KMS-11 (cell line): Measurements from ENCODE around the gene PPP2R3B.

Experiments
- H2AFZ ChIP-seq: fragments of 200-600 bp; sonication (generic); 2 replicates; pipeline ENCODE4 v1.6.1; 2016; ENCODE audit warnings: antibody characterized with exemption, mixed run types, low read depth
- H3K27ac ChIP-seq: fragments of 200-600 bp; sonication (generic); 2 replicates; pipeline ENCODE4 v1.6.1; 2016; ENCODE audit warnings: mild to moderate bottlenecking, mixed run types
- H3K27me3 ChIP-seq: fragments of 200-600 bp; sonication (generic); 2 replicates; pipeline ENCODE4 v1.6.1; 2017; ENCODE audit warnings: mild to moderate bottlenecking, low read depth, mixed run types, moderate library complexity; ENCODE audit not compliant: insufficient read depth
- H3K36me3 ChIP-seq: fragments of 200-600 bp; sonication (generic); 2 replicates; pipeline ENCODE4 v1.6.1; 2017; ENCODE audit warnings: mild to moderate bottlenecking, mixed run types; ENCODE audit not compliant: insufficient read depth
- H3K4me1 ChIP-seq: fragments of 200-600 bp; sonication (generic); 2 replicates; pipeline ENCODE4 v1.6.1; 2016; ENCODE audit warnings: mild to moderate bottlenecking, low read depth, mixed run types; ENCODE audit not compliant: poor library complexity, severe bottlenecking
- H3K4me2 ChIP-seq: fragments of 200-600 bp; sonication (generic); 2 replicates; pipeline ENCODE4 v1.7.0; 2016; ENCODE audit warnings: mild to moderate bottlenecking, mixed run types
- H3K4me3 ChIP-seq: fragments of 200-600 bp; sonication (generic); IDR thresholded peaks from 2 replicates; pipeline ENCODE4 v1.6.1; 2017; ENCODE audit warnings: low read depth, low read length, mixed read lengths; ENCODE audit not compliant: insufficient read depth
- H3K79me2 ChIP-seq: fragments of 200-600 bp; sonication (generic); 2 replicates; pipeline ENCODE4 v1.6.1; 2016; ENCODE audit warnings: low read depth, mixed run types; ENCODE audit not compliant: insufficient read depth
- H3K9ac ChIP-seq: fragments of 200-600 bp; sonication (generic); 2 replicates; pipeline ENCODE4 v1.6.1; 2016; ENCODE audit warnings: mild to moderate bottlenecking, mixed run types
- H4K20me1 ChIP-seq: fragments of 200-600 bp; sonication (generic); 2 replicates; pipeline ENCODE4 v1.6.1; 2016; ENCODE audit warnings: mild to moderate bottlenecking, mixed run types; ENCODE audit not compliant: insufficient read depth
- TF ChIP-seq, protein P1 (sequence below): fragments of 200-600 bp; sonication (generic); conservative IDR thresholded peaks from 2 replicates; pipeline ENCODE4 v1.6.1; 2017; ENCODE audit warnings: low read depth, mild to moderate bottlenecking, antibody characterized with exemption, low read length, moderate library complexity, mixed read lengths

PPP2R3B gene

DNA sequence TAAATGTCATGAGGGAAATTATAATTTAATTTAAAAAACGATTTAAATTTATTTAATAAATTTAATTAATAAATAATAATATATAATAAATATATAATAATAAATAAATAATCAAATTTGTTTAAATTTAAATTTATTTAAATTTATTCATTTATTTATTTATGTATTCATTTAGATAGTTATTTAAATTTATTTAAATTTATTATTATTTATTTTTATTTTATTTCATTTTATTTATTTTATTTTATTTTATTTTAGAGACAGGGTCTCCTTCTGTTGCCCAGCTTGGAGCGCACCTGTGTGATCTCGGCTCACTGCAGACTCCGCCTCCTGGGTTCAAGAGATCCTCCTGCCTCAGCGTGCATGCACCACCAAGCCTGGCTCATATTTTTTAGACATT is 18.4 kb upstream of the PPP2R3B start:
- no peaks in the 10 kb centered on the region for H3K4me1 ChIP-seq
- no peaks in the 10 kb centered on the region for H4K20me1 ChIP-seq
- no peak overlapping the region for H2AFZ ChIP-seq

DNA sequence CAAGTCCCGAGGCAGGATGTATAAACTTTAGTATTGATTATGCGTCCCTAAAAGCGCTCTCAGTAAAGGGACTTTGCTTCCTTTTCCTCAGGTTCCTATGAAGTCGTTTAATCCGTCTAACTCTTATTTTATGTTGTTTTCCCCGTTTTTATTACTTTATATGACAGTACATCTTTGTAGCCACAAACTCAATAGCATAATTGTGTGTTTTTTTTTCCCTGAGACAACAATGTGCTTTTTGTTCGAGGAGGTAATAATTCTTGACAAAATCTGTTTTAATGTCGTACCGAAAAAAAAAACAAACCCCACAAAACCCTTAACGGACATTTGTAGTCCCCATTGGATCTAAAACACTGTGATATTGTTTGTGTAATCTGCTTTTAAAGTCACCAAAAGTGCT is 17.9 kb upstream of the PPP2R3B start:
- Histone ChIP-seq H2AFZ (no peak overlapping the region), H3K4me1 (no peaks in the 10 kb centered on the region), H4K20me1 (no peaks in the 10 kb centered on the region), H3K27me3 (no peaks in the 10 kb centered on the region), H3K4me3 (no peak overlapping the region), H3K4me2 (no peak overlapping the region), H3K27ac (no peak overlapping the region), H3K9ac (no peak overlapping the region), H3K79me2 (no peaks in the 10 kb centered on the region), H3K36me3 (no peaks in the 10 kb centered on the region)
- TF ChIP-seq, protein P1, sequence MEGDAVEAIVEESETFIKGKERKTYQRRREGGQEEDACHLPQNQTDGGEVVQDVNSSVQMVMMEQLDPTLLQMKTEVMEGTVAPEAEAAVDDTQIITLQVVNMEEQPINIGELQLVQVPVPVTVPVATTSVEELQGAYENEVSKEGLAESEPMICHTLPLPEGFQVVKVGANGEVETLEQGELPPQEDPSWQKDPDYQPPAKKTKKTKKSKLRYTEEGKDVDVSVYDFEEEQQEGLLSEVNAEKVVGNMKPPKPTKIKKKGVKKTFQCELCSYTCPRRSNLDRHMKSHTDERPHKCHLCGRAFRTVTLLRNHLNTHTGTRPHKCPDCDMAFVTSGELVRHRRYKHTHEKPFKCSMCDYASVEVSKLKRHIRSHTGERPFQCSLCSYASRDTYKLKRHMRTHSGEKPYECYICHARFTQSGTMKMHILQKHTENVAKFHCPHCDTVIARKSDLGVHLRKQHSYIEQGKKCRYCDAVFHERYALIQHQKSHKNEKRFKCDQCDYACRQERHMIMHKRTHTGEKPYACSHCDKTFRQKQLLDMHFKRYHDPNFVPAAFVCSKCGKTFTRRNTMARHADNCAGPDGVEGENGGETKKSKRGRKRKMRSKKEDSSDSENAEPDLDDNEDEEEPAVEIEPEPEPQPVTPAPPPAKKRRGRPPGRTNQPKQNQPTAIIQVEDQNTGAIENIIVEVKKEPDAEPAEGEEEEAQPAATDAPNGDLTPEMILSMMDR: no peak

More for the DNA sequence above, 18.4 kb upstream of the PPP2R3B start:
- Histone ChIP-seq H3K27ac (no peak overlapping the region), H3K79me2 (no peaks in the 10 kb centered on the region), H3K4me2 (no peak overlapping the region), H3K9ac (no peak overlapping the region), H3K27me3 (no peaks in the 10 kb centered on the region), H3K36me3 (no peaks in the 10 kb centered on the region), H3K4me3 (no peak overlapping the region)
- TF ChIP-seq, protein P1: no peak

DNA sequence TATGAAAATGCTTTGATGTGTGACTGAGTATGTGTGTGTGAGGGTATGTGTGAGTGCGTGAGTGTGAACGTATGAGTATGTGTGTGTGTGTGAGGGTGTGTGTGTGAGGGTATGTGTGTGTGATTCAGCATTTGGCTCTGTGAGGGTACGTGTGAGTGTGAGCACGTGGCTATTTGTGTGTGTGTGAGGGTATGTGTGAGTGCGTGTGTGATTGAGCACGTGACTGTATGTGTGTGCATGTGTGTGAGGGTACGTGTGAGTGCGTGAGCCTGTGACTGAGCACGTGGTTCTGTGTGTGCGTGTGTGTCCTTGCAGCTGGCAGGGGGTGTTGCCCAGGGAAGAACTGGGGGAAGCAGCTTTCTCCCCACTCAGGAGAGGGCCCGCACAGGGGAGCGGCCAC is 16.1 kb upstream of the PPP2R3B start:
- no peaks in the 10 kb centered on the region for H3K79me2 ChIP-seq
- H3K27ac ChIP-seq: no peak overlapping the region
- H3K4me3 ChIP-seq: no peak overlapping the region
- H3K4me1 ChIP-seq: no peaks in the 10 kb centered on the region
- no peak overlapping the region for H3K4me2 ChIP-seq
- H3K36me3 ChIP-seq: no peaks in the 10 kb centered on the region
- TF ChIP-seq, protein P1: no peak
- H2AFZ ChIP-seq: no peak overlapping the region
- no peaks in the 10 kb centered on the region for H3K27me3 ChIP-seq
- no peaks in the 10 kb centered on the region for H4K20me1 ChIP-seq
- H3K9ac ChIP-seq: no peak overlapping the region

DNA sequence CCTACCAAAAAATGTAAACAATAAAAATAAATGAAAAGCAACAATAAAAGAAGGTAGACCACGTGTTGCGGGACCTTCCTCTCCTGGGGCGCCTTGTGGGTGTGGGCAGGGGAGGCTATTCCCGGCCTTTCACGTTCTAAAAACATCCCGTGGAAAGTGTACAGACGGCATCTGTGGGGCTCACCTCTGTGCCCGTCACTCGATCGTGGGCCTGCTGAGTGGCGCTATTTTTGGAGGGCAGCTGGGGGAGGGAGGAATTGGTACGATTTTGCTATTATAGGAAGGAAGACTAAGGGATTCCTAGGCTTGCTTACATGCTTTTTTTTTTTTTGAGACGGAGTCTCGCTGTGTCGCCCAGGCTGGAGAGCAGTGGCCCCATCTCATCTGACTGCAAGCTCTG is 13.6 kb upstream of the PPP2R3B start:
- no peak overlapping the region for H3K4me2 ChIP-seq
- TF ChIP-seq, protein P1: no peak
- H3K27ac ChIP-seq: no peak overlapping the region

DNA sequence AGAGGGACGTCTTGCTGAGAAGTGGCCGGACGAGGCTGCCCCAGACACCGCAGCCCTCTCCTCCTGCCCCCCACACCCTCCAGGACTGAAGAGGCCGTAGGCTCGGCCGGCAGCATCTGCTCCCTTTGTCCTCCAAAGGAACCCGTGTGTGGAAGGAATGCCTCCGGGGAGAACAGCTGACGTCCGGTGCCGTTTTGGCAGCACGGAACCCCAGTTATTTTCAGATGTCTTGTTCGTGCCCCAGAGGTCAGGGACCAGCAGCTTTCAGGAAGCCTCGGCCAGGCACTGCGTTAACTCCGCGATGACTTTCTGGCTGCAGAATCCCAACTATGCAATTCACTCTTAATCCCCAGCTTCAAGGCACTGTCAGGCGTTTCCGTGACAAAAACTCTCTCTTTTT is 10.9 kb upstream of the PPP2R3B start:
- H3K27ac ChIP-seq: no peak overlapping the region
- no peaks in the 10 kb centered on the region for H3K4me1 ChIP-seq
- H3K4me2 ChIP-seq: no peak overlapping the region
- H4K20me1 ChIP-seq: no peaks in the 10 kb centered on the region
- TF ChIP-seq, protein P1: no peak
- no peak overlapping the region for H3K9ac ChIP-seq
- H3K27me3 ChIP-seq: no peaks in the 10 kb centered on the region
- H3K79me2 ChIP-seq: no peaks in the 10 kb centered on the region
- no peaks in the 10 kb centered on the region for H3K36me3 ChIP-seq
- H2AFZ ChIP-seq: no peak overlapping the region
- H3K4me3 ChIP-seq: no peak overlapping the region

More for the DNA sequence above, 13.6 kb upstream of the PPP2R3B start:
- Histone ChIP-seq H3K4me1 (no peaks in the 10 kb centered on the region), H3K4me3 (no peak overlapping the region), H3K79me2 (no peaks in the 10 kb centered on the region), H3K27me3 (no peaks in the 10 kb centered on the region), H4K20me1 (no peaks in the 10 kb centered on the region), H2AFZ (no peak overlapping the region), H3K36me3 (no peaks in the 10 kb centered on the region), H3K9ac (no peak overlapping the region)
